ENCODE measurements around the gene FGFR2.

GRCh38 chr10:121530481-121531075 lies 67.7 kb downstream of the FGFR2 start:
- TF ChIP-seq CTCF (IDR thresholded peaks at IDR 0.05; ENCODE audit: low read depth, low read length, poor library complexity, severe bottlenecking) (no peak), EZH2phosphoT487 (IDR thresholded peaks at IDR 0.05; ENCODE audit: borderline replicate concordance, low read length) (no peak)
